GM12878 (cell line): ENCODE results near the gene SFXN4. TPM values are rescaled to one million over a fixed set of nuclear protein-coding genes. Genes with fewer than 3 reads are reported as not detected.

Experiments
- ATAC-seq: fragments of 200-7000 bp; cut with Tn5 transposase; 3 replicates; pipeline ENCODE4 v1.9.1; 2020; ENCODE audit warnings: mild to moderate bottlenecking, moderate library complexity
- BruUV-seq: library from RNA; stranded (reverse); fragments of 400-500 nt; replicated peaks from 2 replicates; lab custom pipeline; 2021; lab: Mats Ljungman, UMichigan
- CTCF ChIA-PET: fragments of 300-600 bp; sonication (Branson Sonifier 250); formaldehyde crosslinking; extraction: SDS; loops from one replicate; lab custom pipeline; 2021; ENCODE audit warnings: inconsistent platforms; lab: Yijun Ruan, JAX
- POLR2A ChIA-PET: fragments of 350-600 bp; formaldehyde crosslinking; extraction: SDS; loops from one replicate; lab custom pipeline; 2021; ENCODE audit warnings: inconsistent platforms; lab: Charles Lee
- RAD21 ChIA-PET: fragments of 300-600 bp; sonication (Branson Sonifier 250); formaldehyde crosslinking; loops from one replicate; lab custom pipeline; 2023; ENCODE audit warnings: antibody characterized with exemption; ENCODE audit not compliant: unreplicated experiment; lab: Charles Lee
- SMC1A ChIA-PET: fragments of 300-600 bp; sonication (Branson Sonifier 250); formaldehyde crosslinking; loops from one replicate; lab custom pipeline; 2023; ENCODE audit not compliant: unreplicated experiment, uncharacterized antibody; lab: Charles Lee
- DNase-seq: peaks from one replicate; pipeline ENCODE4 v3.0.0-alpha.2; 2011; ENCODE audit warnings: low read depth, low spot score
- FAIRE-seq: peaks from 3 replicates; lab custom pipeline; 2011; peaks lifted over from hg19 to GRCh38; lab: Jason Lieb, UNC
- H2AFZ ChIP-seq: 2 replicates; pipeline ENCODE4 v1.6.0; 2011; ENCODE audit warnings: low read depth, low read length, control low read depth; ENCODE audit not compliant: control insufficient read depth
- H3K27ac ChIP-seq: 2 replicates; pipeline ENCODE4 v1.5.1; 2011; ENCODE audit warnings: control low read depth; ENCODE audit not compliant: control insufficient read depth, insufficient read depth
- H3K27me3 ChIP-seq, 2 experiments: replicated peaks in 1 of 2; 2 replicates each; pipeline versions ENCODE4 v1.6.0 to v1.6.1; 2011; ENCODE audit warnings: low read length in 1 of 2; ENCODE audit not compliant: control insufficient read depth in 2 of 2, insufficient read depth in 2 of 2
- H3K36me3 ChIP-seq, 2 experiments: 2 replicates each; pipeline ENCODE4 v1.5.1; 2011; ENCODE audit warnings: low read length in 1 of 2; ENCODE audit not compliant: control insufficient read depth in 2 of 2, insufficient read depth in 2 of 2
- H3K4me1 ChIP-seq: 2 replicates; pipeline ENCODE4 v1.6.1; 2011; ENCODE audit warnings: mild to moderate bottlenecking, low read length, moderate library complexity, mixed read lengths; ENCODE audit not compliant: control insufficient read depth, insufficient read depth
- H3K4me2 ChIP-seq: 2 replicates; pipeline ENCODE4 v1.6.0; 2011; ENCODE audit warnings: control low read depth; ENCODE audit not compliant: control insufficient read depth, insufficient read depth
- H3K4me3 ChIP-seq: fragments of 200-600 bp; sonication (generic); 2 replicates; pipeline ENCODE4 v1.5.1; 2016
- H3K79me2 ChIP-seq: 2 replicates; pipeline ENCODE4 v1.6.0; 2011; ENCODE audit warnings: low read length; ENCODE audit not compliant: control insufficient read depth, insufficient read depth
- H3K9ac ChIP-seq: 2 replicates; pipeline ENCODE4 v1.8.0; 2011; ENCODE audit warnings: low read length, control low read depth, mixed read lengths; ENCODE audit not compliant: control insufficient read depth, insufficient read depth
- H3K9me3 ChIP-seq: replicated peaks from 3 replicates; pipeline ENCODE4 v1.5.1; 2011; ENCODE audit warnings: mild to moderate bottlenecking, low read length; ENCODE audit not compliant: control insufficient read depth, insufficient read depth
- H4K20me1 ChIP-seq: 2 replicates; pipeline ENCODE4 v1.6.0; 2011; ENCODE audit not compliant: control insufficient read depth, insufficient read depth
- ASH2L ChIP-seq: fragments of 300-600, 200-600 bp; sonication (generic); IDR thresholded peaks from 2 replicates; pipeline ENCODE4 v1.6.1; 2017; ENCODE audit warnings: low read depth, mild to moderate bottlenecking, borderline replicate concordance
- CBX5 ChIP-seq: sonication (generic); IDR thresholded peaks from 2 replicates; pipeline ENCODE4 v1.6.1; 2016; ENCODE audit warnings: low read depth, moderate library complexity, mild to moderate bottlenecking, inconsistent platforms
- CHD2 ChIP-seq: IDR thresholded peaks from 2 replicates; pipeline ENCODE4 v1.6.1; 2011; ENCODE audit warnings: low read depth, low read length, improper control_type of control experiment, borderline replicate concordance
- NBN ChIP-seq: fragments of 450-650 bp; IDR thresholded peaks from 2 replicates; pipeline ENCODE4 v1.6.1; 2016
- PML ChIP-seq: IDR thresholded peaks from 2 replicates; pipeline ENCODE4 v1.6.1; 2012; ENCODE audit warnings: low read length, inconsistent platforms
- RBBP5 ChIP-seq: fragments of 200-600 bp; sonication (generic); conservative IDR thresholded peaks from 2 replicates; pipeline ENCODE4 v1.6.1; 2016
- ZBTB40 ChIP-seq: fragments of 450-650 bp; IDR thresholded peaks from 2 replicates; pipeline ENCODE4 v1.6.1; 2016; ENCODE audit warnings: mild to moderate bottlenecking, moderate library complexity, borderline replicate concordance
- ZNF207 ChIP-seq: fragments of 450-650 bp; IDR thresholded peaks from 2 replicates; pipeline ENCODE4 v1.6.1; 2014; ENCODE audit warnings: antibody characterized with exemption, mild to moderate bottlenecking, borderline replicate concordance
- ZSCAN29 ChIP-seq: fragments of 450-650 bp; IDR thresholded peaks from 2 replicates; pipeline ENCODE4 v1.6.1; 2017; ENCODE audit warnings: mild to moderate bottlenecking, moderate library complexity
- WGBS: methylation state at CpG from one replicate; pipeline ENCODE4 v1.1.6; 2016; ENCODE audit warnings: low lambda C conversion rate; ENCODE audit not compliant: insufficient replicate concordance, insufficient coverage; ENCODE audit errors: missing lambda C conversion rate; 5-methylcytosine and 5-hydroxymethylcytosine counted together
- in situ Hi-C: fragments of 300-500 bp; cut with MboI; formaldehyde crosslinking; loops from 9 replicates; pipeline ENCODE4 v1.14.3; 2018; ENCODE audit warnings: mixed read lengths
- intact Hi-C: fragments of 100-400 bp; cut with micrococcal nuclease; formaldehyde crosslinking; loops from one replicate; pipeline ENCODE4 v1.14.2; 2022; ENCODE audit not compliant: unreplicated experiment
- polyA plus RNA-seq, 11 experiments: library from polyadenylated mRNA; depleted of rRNA in 4 of 11; unstranded in 6 of 11; stranded (reverse) in 5 of 11; fragments of >200 nt; fragmentation: Nextera tagmentation in 4 of 11; fragmentation: Illumina TruSeq in 1 of 11; extraction: Ambion mirVana in 4 of 11; extraction: Trizol in 1 of 11; gene quantifications; 1 replicate in 1 of 11; 2 replicates in 10 of 11; pipeline versions ENCODE4 v1.2.1 to v1.2.3, GENCODE V29; 2011 to 2016; ENCODE audit warnings: inconsistent platforms in 2 of 11, missing spikeins in 2 of 11, low read depth in 1 of 11
- total RNA-seq, 4 experiments: library from RNA; depleted of rRNA in 3 of 4; stranded (reverse); fragments of >200 nt in 3 of 4; fragmentation: Illumina TruSeq in 1 of 4; extraction: Trizol in 1 of 4; gene quantifications; 2 replicates each; pipeline versions ENCODE4 v1.2.1 to v1.2.3, GENCODE V29; 2013 to 2021
- TF ChIP-seq, protein P1 (sequence below): IDR thresholded peaks from 2 replicates; pipeline ENCODE4 v1.6.1; 2011; ENCODE audit warnings: low read depth, mild to moderate bottlenecking, low read length, moderate library complexity, borderline replicate concordance; ENCODE audit errors: extremely low read depth

Gene SFXN4
- total and polyA plus RNA-seq, 10 of the 15 experiments (the other 5 are each of a cell fraction or from before 2014, with no cell fraction given) = 40.7 to 111 (median 48.8) TPM

- DNase-seq (no peak), FAIRE-seq (no peak), ATAC-seq (no peak)
- TF ChIP-seq RBBP5 (no peak), ZSCAN29 (no peak), NBN (no peak), CHD2 (no peak), ZNF207 (no peak), PML (no peak), ZBTB40 (no peak), CBX5 (no peak), ASH2L (no peak)
- TF ChIP-seq, protein P1, sequence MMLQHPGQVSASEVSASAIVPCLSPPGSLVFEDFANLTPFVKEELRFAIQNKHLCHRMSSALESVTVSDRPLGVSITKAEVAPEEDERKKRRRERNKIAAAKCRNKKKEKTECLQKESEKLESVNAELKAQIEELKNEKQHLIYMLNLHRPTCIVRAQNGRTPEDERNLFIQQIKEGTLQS = no peak
- no peaks in the 10 kb centered on the region for H3K9me3 ChIP-seq
- H3K9ac ChIP-seq = no peak overlapping the region
- in situ Hi-C loops (no loop called here), intact Hi-C loops (no loop called here)
- H3K4me2 ChIP-seq = no peak overlapping the region
- SMC1A ChIA-PET = no interaction called here
- no peak overlapping the region for H3K4me3 ChIP-seq
- no peak overlapping the region for H2AFZ ChIP-seq
- H3K4me1 ChIP-seq = peaks cover 1% of the 10 kb centered on the region; the same call in 1 of the 2 replicates
- no peaks in the 10 kb centered on the region; a peak in 1 of 4 replicates for H3K36me3 ChIP-seq
- WGBS = 98% methylated on average over 2 of the region's 2 CpGs
- POLR2A ChIA-PET = no interaction called here
- BruUV-seq = no TSS peak
- H3K79me2 ChIP-seq = no peaks in the 10 kb centered on the region
- H3K27me3 ChIP-seq = no peaks in the 10 kb centered on the region
- no peaks in the 10 kb centered on the region for H4K20me1 ChIP-seq
- H3K27ac ChIP-seq = no peak overlapping the region
- RAD21 ChIA-PET = interaction anchor here (0.6 kb wide), 1 partner anchor 599 kb away, joined by 3 read pairs; no protein-coding TSS in a partner anchor
- CTCF ChIA-PET = interaction anchor here (0.6 kb wide), 1 partner anchor 33 kb away, joined by 3 read pairs; no protein-coding TSS in a partner anchor
These were observed 39.6 kb downstream of the SFXN4 start for GRCh38 chr10:119125942-119126341.
